ENCODE data around the gene AUTS2. TPM values are rescaled to one million over a fixed set of nuclear protein-coding genes. Genes with fewer than 3 reads are reported as not detected.

AUTS2 gene
- total RNA-seq, 2 experiments from 2014 or later: 2.4 to 3.0 TPM

GRCh38 chr7:69847921-69848612 is 249.8 kb downstream of the AUTS2 start:
- ATAC-seq: no peak
- ChIA-PET CTCF (no interaction called here), POLR2A (no interaction called here)

GRCh38 chr7:69849268-69849667 is 251.0 kb downstream of the AUTS2 start:
- DNase-seq (no peak), ATAC-seq (no peak)
- intact Hi-C loops (cut with DNase I, micrococcal nuclease): no loop called here
- H3K4me1 Mint-ChIP-seq: no peaks in the 10 kb centered on the region
- no peaks in the 10 kb centered on the region for H3K36me3 Mint-ChIP-seq (ENCODE audit: low read depth)
- no peak overlapping the region for H3K4me3 Mint-ChIP-seq
- no peak overlapping the region for H3K27ac Mint-ChIP-seq
- H3K9me3 Mint-ChIP-seq (ENCODE audit: low read depth): no peaks in the 10 kb centered on the region
- H3K27me3 Mint-ChIP-seq: no peaks in the 10 kb centered on the region
- ChIA-PET CTCF (no interaction called here), POLR2A (no interaction called here)

More at GRCh38 chr7:69847921-69848612, 249.8 kb downstream of the AUTS2 start:
- no peaks in the 10 kb centered on the region for H3K4me1 Mint-ChIP-seq
- no peak overlapping the region for H3K27ac Mint-ChIP-seq
- no peak for DNase-seq
- no peak overlapping the region for H3K4me3 Mint-ChIP-seq
- H3K27me3 Mint-ChIP-seq: peaks cover 4% of the 10 kb centered on the region
- H3K9me3 Mint-ChIP-seq (ENCODE audit: low read depth): no peaks in the 10 kb centered on the region
- no peaks in the 10 kb centered on the region for H3K36me3 Mint-ChIP-seq (ENCODE audit: low read depth)
- intact Hi-C loops (cut with DNase I, micrococcal nuclease): no loop called here

- ATAC-seq (no peak), DNase-seq (no peak)
- Mint-ChIP-seq H3K27ac (no peak overlapping the region), H3K4me1 (no peaks in the 10 kb centered on the region), H3K27me3 (peaks cover 3% of the 10 kb centered on the region), H3K9me3 (ENCODE audit: low read depth) (no peaks in the 10 kb centered on the region), H3K36me3 (ENCODE audit: low read depth) (no peaks in the 10 kb centered on the region), H3K4me3 (no peak overlapping the region)
- ChIA-PET POLR2A (no interaction called here), CTCF (interaction anchor here (0.6 kb wide), 1 partner anchor 19 kb away, joined by 3 read pairs; no protein-coding TSS in a partner anchor)
- intact Hi-C loops (cut with DNase I, micrococcal nuclease): no loop called here
These were observed 258.7 kb downstream of the AUTS2 start for GRCh38 chr7:69857014-69857413.

- Mint-ChIP-seq H3K27me3 (peaks cover 3% of the 10 kb centered on the region), H3K4me1 (no peaks in the 10 kb centered on the region), H3K4me3 (no peak overlapping the region), H3K36me3 (ENCODE audit: low read depth) (no peaks in the 10 kb centered on the region), H3K27ac (no peak overlapping the region), H3K9me3 (ENCODE audit: low read depth) (no peaks in the 10 kb centered on the region)
- DNase-seq: no peak
- CTCF ChIA-PET: no interaction called here
- POLR2A ChIA-PET: no interaction called here
- intact Hi-C loops (cut with DNase I, micrococcal nuclease): no loop called here
- no peak for ATAC-seq
These were observed 260.2 kb downstream of the AUTS2 start for GRCh38 chr7:69858471-69858870.

GRCh38 chr7:69859342-69859741 is 261.1 kb downstream of the AUTS2 start:
- ChIA-PET POLR2A (no interaction called here), CTCF (no interaction called here)
- no peaks in the 10 kb centered on the region for H3K36me3 Mint-ChIP-seq (ENCODE audit: low read depth)
- H3K4me1 Mint-ChIP-seq: no peaks in the 10 kb centered on the region
- ATAC-seq (no peak), DNase-seq (no peak)
- H3K4me3 Mint-ChIP-seq: no peak overlapping the region
- H3K27me3 Mint-ChIP-seq: peaks cover 3% of the 10 kb centered on the region
- H3K27ac Mint-ChIP-seq: no peak overlapping the region
- H3K9me3 Mint-ChIP-seq (ENCODE audit: low read depth): no peaks in the 10 kb centered on the region
- intact Hi-C loops (cut with DNase I, micrococcal nuclease): no loop called here

GRCh38 chr7:69860486-69860885 is 262.2 kb downstream of the AUTS2 start:
- intact Hi-C loops (cut with DNase I, micrococcal nuclease): no loop called here
- ATAC-seq (no peak), DNase-seq (no peak)
- no peak overlapping the region for H3K4me3 Mint-ChIP-seq
- H3K36me3 Mint-ChIP-seq (ENCODE audit: low read depth): no peaks in the 10 kb centered on the region
- H3K27me3 Mint-ChIP-seq: peaks cover 3% of the 10 kb centered on the region
- POLR2A ChIA-PET: no interaction called here
- no peaks in the 10 kb centered on the region for H3K4me1 Mint-ChIP-seq
- no peak overlapping the region for H3K27ac Mint-ChIP-seq
- CTCF ChIA-PET: no interaction called here
- no peaks in the 10 kb centered on the region for H3K9me3 Mint-ChIP-seq (ENCODE audit: low read depth)

- Mint-ChIP-seq H3K36me3 (ENCODE audit: low read depth) (no peaks in the 10 kb centered on the region), H3K27ac (no peak overlapping the region), H3K9me3 (ENCODE audit: low read depth) (no peaks in the 10 kb centered on the region), H3K4me1 (no peaks in the 10 kb centered on the region), H3K27me3 (peaks cover 1% of the 10 kb centered on the region), H3K4me3 (no peak overlapping the region)
- ATAC-seq (no peak), DNase-seq (no peak)
- intact Hi-C loops (cut with DNase I, micrococcal nuclease): no loop called here
- CTCF ChIA-PET: no interaction called here
- POLR2A ChIA-PET: no interaction called here
These were observed 262.8 kb downstream of the AUTS2 start for GRCh38 chr7:69860941-69861622.

GRCh38 chr7:69862413-69863064 is 264.3 kb downstream of the AUTS2 start:
- Mint-ChIP-seq H3K9me3 (ENCODE audit: low read depth) (no peaks in the 10 kb centered on the region), H3K36me3 (ENCODE audit: low read depth) (no peaks in the 10 kb centered on the region), H3K4me3 (no peak overlapping the region), H3K27ac (no peak overlapping the region), H3K27me3 (peaks cover 1% of the 10 kb centered on the region), H3K4me1 (no peaks in the 10 kb centered on the region)
- intact Hi-C loops (cut with DNase I, micrococcal nuclease): no loop called here
- no peak for DNase-seq
- CTCF ChIA-PET: no interaction called here
- no peak for ATAC-seq
- POLR2A ChIA-PET: no interaction called here

GRCh38 chr7:69864274-69864673 is 266.0 kb downstream of the AUTS2 start:
- intact Hi-C loops (cut with DNase I, micrococcal nuclease): no loop called here
- Mint-ChIP-seq H3K4me3 (no peak overlapping the region), H3K27me3 (peaks cover 3% of the 10 kb centered on the region), H3K9me3 (ENCODE audit: low read depth) (no peaks in the 10 kb centered on the region), H3K27ac (no peak overlapping the region), H3K4me1 (no peaks in the 10 kb centered on the region), H3K36me3 (ENCODE audit: low read depth) (no peaks in the 10 kb centered on the region)
- no peak for DNase-seq
- ATAC-seq: no peak
- CTCF ChIA-PET: interaction anchor here (0.6 kb wide), 1 partner anchor 11 kb away, joined by 3 read pairs; no protein-coding TSS in a partner anchor
- POLR2A ChIA-PET: no interaction called here

- ATAC-seq: no peak
These were observed 266.5 kb downstream of the AUTS2 start for GRCh38 chr7:69864822-69865221.

GRCh38 chr7:69868921-69869320 is 270.6 kb downstream of the AUTS2 start:
- Mint-ChIP-seq H3K27me3 (peaks cover 2% of the 10 kb centered on the region), H3K4me3 (no peak overlapping the region), H3K27ac (no peak overlapping the region), H3K9me3 (ENCODE audit: low read depth) (no peaks in the 10 kb centered on the region), H3K36me3 (ENCODE audit: low read depth) (no peaks in the 10 kb centered on the region), H3K4me1 (no peaks in the 10 kb centered on the region)
- intact Hi-C loops (cut with DNase I, micrococcal nuclease): no loop called here
- ATAC-seq (no peak), DNase-seq (no peak)
- ChIA-PET CTCF (no interaction called here), POLR2A (interaction anchor here (0.7 kb wide), 1 partner anchor 1168 kb away, joined by 3 read pairs; no protein-coding TSS in a partner anchor)

More at GRCh38 chr7:69864822-69865221, 266.5 kb downstream of the AUTS2 start:
- peaks cover 2% of the 10 kb centered on the region for H3K27me3 Mint-ChIP-seq
- no peaks in the 10 kb centered on the region for H3K36me3 Mint-ChIP-seq (ENCODE audit: low read depth)
- ChIA-PET CTCF (interaction anchor here (0.6 kb wide), 1 partner anchor 10 kb away, joined by 3 read pairs; no protein-coding TSS in a partner anchor), POLR2A (no interaction called here)
- H3K27ac Mint-ChIP-seq: no peak overlapping the region
- no peaks in the 10 kb centered on the region for H3K4me1 Mint-ChIP-seq
- H3K4me3 Mint-ChIP-seq: no peak overlapping the region
- intact Hi-C loops (cut with DNase I, micrococcal nuclease): no loop called here
- no peak for DNase-seq
- no peaks in the 10 kb centered on the region for H3K9me3 Mint-ChIP-seq (ENCODE audit: low read depth)
